ENCODE data around the gene MED13L. TPM values are rescaled to one million over a fixed set of nuclear protein-coding genes. Genes with fewer than 3 reads are reported as not detected.
A peak's percentile ranks its signal among the peaks of the same experiment; 100 is the strongest.
"Not testable (repeated sequence)": the region's sequence is repeated elsewhere in the genome, so short reads cannot be mapped to it uniquely, and the experiment has no call there.

Gene MED13L
- total RNA-seq, 6 experiments from 2014 or later: 29.0 to 52.0 (median 38.1) TPM

- Histone ChIP-seq H3K4me3 (no peak overlapping the region), H3K27me3 (no peaks in the 10 kb centered on the region), H3K9me3 (no peaks in the 10 kb centered on the region), H3K36me3 (no peaks in the 10 kb centered on the region), H3K27ac (no peak overlapping the region), H3K4me1 (no peaks in the 10 kb centered on the region)
- ATAC-seq (no peak), DNase-seq (no peak)
- intact Hi-C loops (cut with DNase I): no loop called here
- 72% methylated on average over 5 of the region's 5 CpGs for WGBS (ENCODE audit: insufficient coverage, low coverage, low lambda C conversion rate, missing lambda C conversion rate)
- no peak for TF ChIP-seq CTCF (IDR thresholded peaks at IDR 0.05)
- no peak for TF ChIP-seq POLR2A (IDR thresholded peaks at IDR 0.05)
Observed at GRCh38 chr12:116284396-116284795, 6.9 kb upstream of the MED13L start.

- H3K27me3 ChIP-seq; DNase-seq; H3K27ac ChIP-seq; H3K36me3 ChIP-seq; H3K4me3 ChIP-seq; H3K4me1 ChIP-seq; intact Hi-C loops (cut with DNase I); ATAC-seq; H3K9me3 ChIP-seq: not testable (repeated sequence)
- 40% methylated on average over 1 of the region's 8 CpGs for WGBS (ENCODE audit: insufficient coverage, low coverage, low lambda C conversion rate, missing lambda C conversion rate)
Observed at GRCh38 chr12:116283881-116284280, 6.4 kb upstream of the MED13L start.

- Histone ChIP-seq H3K9me3 (no peaks in the 10 kb centered on the region), H3K27me3 (no peaks in the 10 kb centered on the region), H3K27ac (no peak overlapping the region), H3K36me3 (no peaks in the 10 kb centered on the region), H3K4me3 (no peak overlapping the region), H3K4me1 (no peaks in the 10 kb centered on the region)
- intact Hi-C loops (cut with DNase I): no loop called here
- DNase-seq (no peak), ATAC-seq (peak in 1 of 4 donors; percentile 6)
- WGBS (ENCODE audit: insufficient coverage, low coverage, low lambda C conversion rate, missing lambda C conversion rate): 33% methylated on average over 15 of the region's 15 CpGs
- TF ChIP-seq POLR2A (IDR thresholded peaks at IDR 0.05) (no peak), CTCF (IDR thresholded peaks at IDR 0.05) (no peak)
Observed at GRCh38 chr12:116282371-116283286, 5.1 kb upstream of the MED13L start.

GRCh38 chr12:116280595-116281290 is 3.2 kb upstream of the MED13L start:
- intact Hi-C loops (cut with DNase I): no loop called here
- no peaks in the 10 kb centered on the region for H3K36me3 ChIP-seq
- H3K4me1 ChIP-seq: no peaks in the 10 kb centered on the region
- ATAC-seq: no peak
- H3K27ac ChIP-seq: no peak overlapping the region
- no peak overlapping the region for H3K4me3 ChIP-seq
- H3K27me3 ChIP-seq: no peaks in the 10 kb centered on the region
- no peaks in the 10 kb centered on the region for H3K9me3 ChIP-seq
- TF ChIP-seq POLR2A (IDR thresholded peaks at IDR 0.05) (no peak), CTCF (IDR thresholded peaks at IDR 0.05) (no peak)
- DNase-seq: no peak
- 51% methylated on average over 5 of the region's 5 CpGs for WGBS (ENCODE audit: insufficient coverage, low coverage, low lambda C conversion rate, missing lambda C conversion rate)

- H3K9me3 ChIP-seq: no peaks in the 10 kb centered on the region
- WGBS (ENCODE audit: insufficient coverage, low coverage, low lambda C conversion rate, missing lambda C conversion rate): 70% methylated on average over 9 of the region's 10 CpGs
- H3K36me3 ChIP-seq: no peaks in the 10 kb centered on the region
- H3K4me1 ChIP-seq: peaks cover 0 to 16% (median 0%) of the 10 kb centered on the region in 4 donors
- no peak overlapping the region for H3K4me3 ChIP-seq
- ATAC-seq: no peak
- intact Hi-C loops (cut with DNase I): no loop called here
- H3K27me3 ChIP-seq: no peaks in the 10 kb centered on the region
- no peak overlapping the region for H3K27ac ChIP-seq
- no peak for DNase-seq
- TF ChIP-seq POLR2A (IDR thresholded peaks at IDR 0.05): no peak
- TF ChIP-seq CTCF (IDR thresholded peaks at IDR 0.05): no peak
Observed at GRCh38 chr12:116278667-116279066, 1.2 kb upstream of the MED13L start.
